Mesenchymal stem cell (in vitro differentiated cells and primary cell): ENCODE results near the gene PRKG2.

Experiments
- DNase-seq: peaks from one replicate; pipeline ENCODE4 v3.0.0-alpha.2; 2013
- H2AFZ ChIP-seq: one replicate; pipeline ENCODE4 v1.6.1; 2013; ENCODE audit warnings: low read depth, mild to moderate bottlenecking, control low read depth, inconsistent platforms, low read length, moderate library complexity
- H2AK5ac ChIP-seq: 2 replicates; pipeline ENCODE4 v1.6.1; 2013; ENCODE audit warnings: low read length, moderate library complexity, mild to moderate bottlenecking, inconsistent platforms; ENCODE audit not compliant: severe bottlenecking
- H2BK120ac ChIP-seq: one replicate; pipeline ENCODE4 v1.6.1; 2013; ENCODE audit warnings: low read depth, mild to moderate bottlenecking, inconsistent platforms, low read length, moderate library complexity
- H2BK12ac ChIP-seq, 2 experiments: one replicate each; pipeline ENCODE4 v1.6.1; 2013; ENCODE audit warnings: inconsistent platforms in 2 of 2, low read length in 2 of 2, mild to moderate bottlenecking in 2 of 2, moderate library complexity in 2 of 2, control low read depth in 1 of 2
- H2BK15ac ChIP-seq: one replicate; pipeline ENCODE4 v1.6.1; 2013; ENCODE audit warnings: mild to moderate bottlenecking, low read depth, inconsistent platforms; ENCODE audit not compliant: poor library complexity, severe bottlenecking
- H2BK5ac ChIP-seq: 2 replicates; pipeline ENCODE4 v1.6.1; 2013; ENCODE audit warnings: low read depth, mild to moderate bottlenecking, low read length, control low read depth, inconsistent platforms; ENCODE audit not compliant: poor library complexity, severe bottlenecking
- H3K14ac ChIP-seq, 2 experiments: one replicate each; pipeline ENCODE4 v1.6.1; 2013; ENCODE audit warnings: inconsistent platforms in 2 of 2, low read length in 2 of 2, control low read depth in 1 of 2, mild to moderate bottlenecking in 1 of 2, moderate library complexity in 1 of 2
- H3K18ac ChIP-seq, 2 experiments: one replicate each; pipeline ENCODE4 v1.6.1; 2013; ENCODE audit warnings: inconsistent platforms in 2 of 2, low read length in 2 of 2, control low read depth in 1 of 2, low read depth in 1 of 2, mild to moderate bottlenecking in 1 of 2
- H3K23ac ChIP-seq, 2 experiments: one replicate each; pipeline ENCODE4 v1.6.1; 2013; ENCODE audit warnings: inconsistent platforms in 2 of 2, low read length in 2 of 2, mild to moderate bottlenecking in 2 of 2, moderate library complexity in 2 of 2, control low read depth in 1 of 2
- H3K27ac ChIP-seq: 2 replicates; pipeline ENCODE4 v1.5.1; 2013; ENCODE audit warnings: mild to moderate bottlenecking, moderate library complexity, low read length, control low read depth, inconsistent platforms; ENCODE audit not compliant: poor library complexity, severe bottlenecking
- H3K27me3 ChIP-seq, 2 experiments: 2 replicates each; pipeline versions ENCODE4 v1.6.1 to v1.7.0; 2013; ENCODE audit warnings: low read length in 2 of 2, mild to moderate bottlenecking in 2 of 2, moderate library complexity in 2 of 2, control low read depth in 1 of 2, inconsistent platforms in 1 of 2; ENCODE audit not compliant: control insufficient read depth in 1 of 2, insufficient read depth in 1 of 2
- H3K36me3 ChIP-seq, 2 experiments: 2 replicates each; pipeline versions ENCODE4 v1.6.1 to v1.7.0; 2013; ENCODE audit warnings: low read length in 2 of 2, control low read depth in 1 of 2, inconsistent platforms in 1 of 2, low read depth in 1 of 2, mild to moderate bottlenecking in 1 of 2; ENCODE audit not compliant: insufficient read depth in 2 of 2, control insufficient read depth in 1 of 2
- H3K4ac ChIP-seq, 2 experiments: one replicate each; pipeline ENCODE4 v1.6.1; 2013; ENCODE audit warnings: inconsistent platforms in 2 of 2, low read length in 2 of 2, mild to moderate bottlenecking in 2 of 2, moderate library complexity in 2 of 2, control low read depth in 1 of 2, low read depth in 1 of 2
- H3K4me1 ChIP-seq: 2 replicates; pipeline ENCODE4 v1.6.1; 2013; ENCODE audit warnings: low read depth, low read length, control low read depth; ENCODE audit not compliant: control insufficient read depth, insufficient read depth
- H3K4me2 ChIP-seq: 2 replicates; pipeline ENCODE4 v1.6.1; 2013; ENCODE audit warnings: low read length, mild to moderate bottlenecking, inconsistent platforms; ENCODE audit not compliant: poor library complexity, severe bottlenecking
- H3K4me3 ChIP-seq, 2 experiments: 2 replicates each; pipeline versions ENCODE4 v1.5.1 to v1.7.0; 2013; ENCODE audit warnings: low read length in 2 of 2, mild to moderate bottlenecking in 2 of 2, control low read depth in 1 of 2, low read depth in 1 of 2; ENCODE audit not compliant: insufficient read depth in 1 of 2
- H3K79me1 ChIP-seq: replicated peaks from 2 replicates; pipeline ENCODE4 v1.6.1; 2013; ENCODE audit warnings: mild to moderate bottlenecking, control low read depth, low read length, inconsistent platforms; ENCODE audit not compliant: poor library complexity, severe bottlenecking
- H3K9ac ChIP-seq: 2 replicates; pipeline ENCODE4 v1.7.0; 2013; ENCODE audit warnings: mild to moderate bottlenecking, low read length, moderate library complexity
- H3K9me3 ChIP-seq: 2 replicates; pipeline ENCODE4 v1.7.0; 2013; ENCODE audit warnings: mild to moderate bottlenecking, low read length; ENCODE audit not compliant: control insufficient read depth
- H4K8ac ChIP-seq: one replicate; pipeline ENCODE4 v1.6.1; 2013; ENCODE audit warnings: inconsistent platforms, mild to moderate bottlenecking, low read length, moderate library complexity
- H4K91ac ChIP-seq: one replicate; pipeline ENCODE4 v1.6.1; 2013; ENCODE audit warnings: mild to moderate bottlenecking, low read length, inconsistent platforms
- WGBS: methylation state at CpG from one replicate; pipeline ENCODE4 v1.1.7; 2013; ENCODE audit warnings: mixed read lengths; 5-methylcytosine and 5-hydroxymethylcytosine counted together

The PRKG2 gene

GRCh38 chr4:81221303-81222081 lies 6.5 kb upstream of the PRKG2 start:
- no peak overlapping the region for H2BK12ac ChIP-seq
- no peak overlapping the region for H2BK15ac ChIP-seq
- H2AFZ ChIP-seq, result no peak overlapping the region
- no peaks in the 10 kb centered on the region for H3K27me3 ChIP-seq
- no peak overlapping the region for H3K9ac ChIP-seq
- no peak overlapping the region for H4K91ac ChIP-seq
- no peak overlapping the region for H4K8ac ChIP-seq
- no peak overlapping the region for H3K4ac ChIP-seq
- no peaks in the 10 kb centered on the region for H3K9me3 ChIP-seq
- H2BK120ac ChIP-seq, result no peak overlapping the region
- H3K14ac ChIP-seq, result no peak overlapping the region
- H3K27ac ChIP-seq, result no peak overlapping the region
- no peak overlapping the region for H3K4me2 ChIP-seq
- no peak overlapping the region for H3K18ac ChIP-seq
- no peak overlapping the region for H2AK5ac ChIP-seq
- no peaks in the 10 kb centered on the region for H3K36me3 ChIP-seq
- no peaks in the 10 kb centered on the region for H3K4me1 ChIP-seq
- WGBS, result 76% methylated on average over 2 of the region's 3 CpGs
- no peak overlapping the region for H2BK5ac ChIP-seq
- no peak overlapping the region for H3K4me3 ChIP-seq
- H3K23ac ChIP-seq, result no peak overlapping the region
- H3K79me1 ChIP-seq, result no peaks in the 10 kb centered on the region
- no peak for DNase-seq

- no peak overlapping the region for H3K18ac ChIP-seq
- no peak overlapping the region for H3K14ac ChIP-seq
- no CpG with 5 or more reads among the region's 1 CpG for WGBS
- peaks cover 0 to 7% of the 10 kb centered on the region in 2 experiments for H3K27me3 ChIP-seq
- H3K9ac ChIP-seq, result no peak overlapping the region
- no peak overlapping the region for H4K8ac ChIP-seq
- H3K4me3 ChIP-seq, result no peak overlapping the region
- no peak overlapping the region for H2BK15ac ChIP-seq
- no peak overlapping the region for H2BK5ac ChIP-seq
- no peak overlapping the region for H3K23ac ChIP-seq
- no peak overlapping the region for H3K4me2 ChIP-seq
- no peak overlapping the region for H3K4ac ChIP-seq
- no peak overlapping the region for H2AFZ ChIP-seq
- no peak for DNase-seq
- H3K79me1 ChIP-seq, result no peaks in the 10 kb centered on the region
- no peak overlapping the region for H4K91ac ChIP-seq
- no peak overlapping the region for H2AK5ac ChIP-seq
- peaks cover 3% of the 10 kb centered on the region for H3K4me1 ChIP-seq
- H2BK12ac ChIP-seq, result no peak overlapping the region
- no peak overlapping the region for H2BK120ac ChIP-seq
- H3K9me3 ChIP-seq, result no peaks in the 10 kb centered on the region
- H3K36me3 ChIP-seq, result no peaks in the 10 kb centered on the region
- no peak overlapping the region for H3K27ac ChIP-seq
These were observed 5.2 kb upstream of the PRKG2 start for GRCh38 chr4:81220271-81220670.

- H3K79me1 ChIP-seq, result no peaks in the 10 kb centered on the region
- no peak overlapping the region for H2AK5ac ChIP-seq
- H4K91ac ChIP-seq, result no peak overlapping the region
- H2BK15ac ChIP-seq, result no peak overlapping the region
- H3K9ac ChIP-seq, result no peak overlapping the region
- H3K14ac ChIP-seq, result no peak overlapping the region
- no peak overlapping the region for H3K27ac ChIP-seq
- no peak overlapping the region for H4K8ac ChIP-seq
- 92% methylated on average over 1 of the region's 1 CpG for WGBS
- no peak overlapping the region for H2AFZ ChIP-seq
- H3K27me3 ChIP-seq, result peaks cover 0 to 21% of the 10 kb centered on the region in 2 experiments
- H2BK120ac ChIP-seq, result no peak overlapping the region
- H3K36me3 ChIP-seq, result no peaks in the 10 kb centered on the region
- H3K4ac ChIP-seq, result no peak overlapping the region
- H3K23ac ChIP-seq, result no peak overlapping the region
- DNase-seq, result no peak
- H3K9me3 ChIP-seq, result no peaks in the 10 kb centered on the region
- H3K4me3 ChIP-seq, result no peak overlapping the region
- no peak overlapping the region for H3K4me2 ChIP-seq
- H3K18ac ChIP-seq, result no peak overlapping the region
- no peak overlapping the region for H2BK12ac ChIP-seq
- H2BK5ac ChIP-seq, result no peak overlapping the region
- H3K4me1 ChIP-seq, result peaks cover 12% of the 10 kb centered on the region
These were observed 3.2 kb upstream of the PRKG2 start for GRCh38 chr4:81218206-81218605.

- no peak overlapping the region for H3K18ac ChIP-seq
- no peak overlapping the region for H2BK120ac ChIP-seq
- no peak overlapping the region for H2AFZ ChIP-seq
- peaks cover 12% of the 10 kb centered on the region for H3K4me1 ChIP-seq
- no peak overlapping the region for H3K4ac ChIP-seq
- H2BK12ac ChIP-seq, result no peak overlapping the region
- H4K91ac ChIP-seq, result no peak overlapping the region
- no peak overlapping the region for H3K9ac ChIP-seq
- H3K14ac ChIP-seq, result no peak overlapping the region
- no peak overlapping the region for H4K8ac ChIP-seq
- H3K79me1 ChIP-seq, result no peaks in the 10 kb centered on the region
- no peak overlapping the region for H3K4me2 ChIP-seq
- H3K4me3 ChIP-seq, result no peak overlapping the region
- peaks cover 0 to 25% of the 10 kb centered on the region in 2 experiments for H3K27me3 ChIP-seq
- DNase-seq, result no peak
- no peaks in the 10 kb centered on the region for H3K9me3 ChIP-seq
- no peak overlapping the region for H3K27ac ChIP-seq
- no peaks in the 10 kb centered on the region for H3K36me3 ChIP-seq
- no peak overlapping the region for H2BK15ac ChIP-seq
- H2AK5ac ChIP-seq, result no peak overlapping the region
- WGBS, result 57% methylated on average over 3 of the region's 3 CpGs
- H2BK5ac ChIP-seq, result no peak overlapping the region
- H3K23ac ChIP-seq, result no peak overlapping the region
These were observed 2.8 kb upstream of the PRKG2 start for GRCh38 chr4:81217779-81218178.
